HG03354 (cell line): Measurements from ENCODE around the gene SAMD13.

Source experiments
- ATAC-seq: cut with Tn5 transposase; IDR thresholded peaks from one replicate; pipeline ENCODE4 v1.9.1; 2021; ENCODE audit warnings: mild to moderate bottlenecking; ENCODE audit not compliant: unreplicated experiment, poor library complexity, severe bottlenecking

SAMD13 gene

DNA sequence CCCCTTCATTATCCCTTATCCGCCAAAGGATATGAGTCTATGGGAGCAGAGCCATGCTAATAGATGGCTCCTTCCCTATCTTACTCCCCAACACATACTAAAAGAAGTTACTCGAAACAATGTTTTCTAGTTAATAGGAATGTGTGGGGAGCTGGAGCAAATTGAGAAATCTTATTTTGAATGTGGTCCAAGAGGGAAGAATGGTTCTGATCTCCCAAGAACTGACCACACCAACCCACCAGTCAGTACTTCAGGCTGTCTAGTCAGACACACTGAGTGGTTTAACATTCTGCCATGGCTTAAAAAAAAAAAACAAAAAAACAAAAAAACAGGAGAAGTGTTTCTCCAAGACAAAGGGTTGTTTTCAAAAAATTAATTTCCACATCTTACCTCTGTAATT is 65.3 kb downstream of the SAMD13 start:
- ATAC-seq, result no peak

DNA sequence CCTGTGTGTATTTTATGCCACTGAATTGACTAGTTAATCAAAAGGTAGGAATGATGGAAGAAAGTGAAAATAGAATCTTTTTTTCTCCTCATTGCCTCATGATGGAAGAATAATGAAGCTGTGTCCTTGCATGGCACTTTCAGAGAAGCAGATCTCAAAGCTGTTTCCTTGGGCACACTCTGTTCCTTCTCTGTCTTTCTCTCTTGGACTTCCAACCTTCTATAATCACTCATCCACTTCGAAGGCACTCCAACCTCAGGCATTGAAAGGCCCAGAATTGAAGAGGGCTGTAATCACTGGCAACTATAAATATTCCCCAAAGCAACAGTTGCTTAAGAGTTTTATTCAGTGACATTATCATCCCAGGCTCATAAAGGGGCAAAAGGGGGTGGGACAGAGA is 65.7 kb downstream of the SAMD13 start:
- ATAC-seq, result no peak

DNA sequence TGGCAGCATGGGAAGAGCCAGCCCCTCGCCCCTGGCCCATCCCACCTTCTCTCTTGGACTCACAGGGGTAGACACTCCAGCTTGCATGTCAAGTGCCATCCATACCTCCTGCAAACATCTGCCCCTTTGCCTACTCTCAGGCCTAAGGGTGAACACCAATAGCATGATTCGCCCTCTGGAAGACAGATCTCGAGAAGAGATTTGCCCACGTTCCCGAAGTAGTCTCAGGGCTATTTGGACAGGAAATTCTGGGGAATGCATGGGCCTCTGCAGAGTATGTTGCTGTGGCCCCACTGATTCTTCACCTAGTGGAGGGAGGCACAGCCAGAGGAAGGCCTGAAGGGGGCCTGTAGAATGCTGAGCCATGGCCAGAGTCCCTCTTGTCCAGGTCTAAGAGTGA is 66.9 kb downstream of the SAMD13 start:
- no peak for ATAC-seq

DNA sequence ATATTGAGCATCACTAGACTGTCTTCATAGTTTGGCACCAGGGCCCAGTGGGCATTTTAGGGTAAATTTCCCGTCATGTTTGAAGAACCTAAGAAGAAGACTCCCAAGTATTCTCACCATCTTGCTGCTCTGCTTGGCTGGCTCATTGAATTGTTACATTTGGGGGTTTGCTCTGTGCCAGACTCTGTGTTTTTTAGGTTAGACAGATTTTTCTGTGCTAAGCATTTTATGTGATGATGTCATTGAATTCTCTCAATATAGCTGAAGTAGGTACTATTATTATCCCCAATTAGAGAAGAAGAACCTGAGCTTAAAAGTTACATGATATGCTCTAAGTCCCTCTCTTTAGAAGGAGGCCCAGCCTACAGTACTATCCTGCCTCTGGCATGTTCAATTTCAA is 68.8 kb downstream of the SAMD13 start:
- ATAC-seq, result no peak

DNA sequence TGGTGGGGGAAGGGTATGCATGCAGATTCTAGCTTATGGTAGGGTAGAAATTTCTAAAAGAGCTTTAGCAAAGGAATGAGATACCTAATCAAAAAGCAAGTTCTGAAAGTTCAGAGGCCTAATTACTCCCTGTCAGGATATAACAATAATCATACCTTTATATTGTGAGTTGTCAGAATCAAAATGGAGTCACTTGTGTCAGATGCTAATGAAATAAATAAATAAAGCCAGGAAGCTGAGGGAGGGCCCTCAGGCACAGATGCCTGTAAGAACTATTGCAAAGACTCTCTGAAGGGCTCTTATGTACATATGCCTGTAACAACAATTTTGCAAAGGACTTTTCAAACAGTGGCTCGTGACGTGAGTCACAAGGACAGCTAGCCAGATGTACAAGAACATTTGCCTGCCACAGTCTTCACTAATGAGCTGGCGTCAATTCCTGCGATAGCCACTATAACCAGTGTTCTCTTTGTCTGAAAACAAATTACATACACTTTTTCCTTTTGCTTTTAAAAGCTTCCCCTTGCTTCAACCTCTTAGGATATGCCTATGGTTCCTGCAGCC is 69.4 kb downstream of the SAMD13 start:
- ATAC-seq, result no peak

DNA sequence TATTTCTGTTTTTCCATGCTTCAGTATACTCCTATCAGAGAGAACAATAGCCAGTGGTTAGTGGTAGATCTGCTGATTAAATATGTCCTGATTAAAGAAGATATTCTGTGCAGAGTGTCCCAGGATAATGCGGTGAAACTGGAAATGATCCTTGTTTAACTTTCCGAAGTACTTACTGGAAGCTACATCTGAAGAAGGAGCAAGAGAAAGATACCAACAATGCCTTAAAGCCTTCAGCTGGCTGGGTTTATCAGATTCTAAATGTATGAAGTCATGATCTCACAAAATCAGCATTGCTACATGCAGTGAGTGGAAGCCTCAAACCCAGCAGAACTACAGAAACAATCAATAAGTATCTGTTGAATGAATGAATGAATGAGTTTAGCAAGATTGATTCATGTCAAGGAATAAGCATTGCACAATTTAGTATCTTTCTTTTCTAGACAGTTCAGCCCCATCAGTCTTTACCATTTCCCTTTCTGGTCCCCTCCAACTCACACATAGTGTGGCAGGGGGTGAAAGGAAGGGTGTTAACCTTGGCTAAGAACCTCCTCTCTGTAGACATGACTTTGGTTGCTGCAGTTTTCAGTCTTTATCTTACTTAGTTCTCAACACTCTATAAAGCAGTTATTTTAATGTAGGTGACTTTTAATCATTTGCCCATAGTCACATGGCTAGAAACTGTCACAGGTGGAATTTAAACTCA is 72.1 kb downstream of the SAMD13 start:
- ATAC-seq, result no peak

DNA sequence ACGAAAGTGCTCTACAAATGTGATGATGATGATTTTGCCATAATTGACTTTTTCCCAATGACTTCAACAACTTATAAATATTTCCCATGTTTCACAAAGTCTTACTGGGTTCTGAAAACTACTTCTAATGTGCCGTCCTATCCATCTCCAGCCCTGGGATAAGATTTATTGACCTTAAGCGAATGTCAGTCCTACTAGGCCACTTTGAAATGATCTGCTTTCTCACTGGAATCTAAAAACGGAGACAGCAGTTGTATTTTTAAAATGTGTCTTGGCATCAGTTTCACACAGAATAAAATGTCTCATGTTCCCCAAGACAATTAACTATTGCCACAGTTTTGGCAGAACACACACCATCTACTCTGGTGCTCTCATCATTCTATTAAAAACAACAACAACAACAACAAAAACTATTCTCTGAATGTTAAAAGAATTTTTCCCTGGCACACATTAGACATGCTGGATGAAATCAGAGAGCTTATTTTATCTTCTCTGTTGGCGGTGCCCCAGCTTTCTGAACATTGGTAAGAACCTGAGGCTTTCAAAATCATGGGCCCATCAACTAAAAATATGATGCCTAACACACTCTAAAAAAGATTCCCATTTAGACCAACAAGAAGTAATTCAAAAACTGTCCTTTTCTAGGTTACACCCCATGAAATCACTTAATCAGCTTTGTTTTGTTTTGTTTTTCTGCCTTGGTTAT is 73.6 kb downstream of the SAMD13 start:
- no peak for ATAC-seq

DNA sequence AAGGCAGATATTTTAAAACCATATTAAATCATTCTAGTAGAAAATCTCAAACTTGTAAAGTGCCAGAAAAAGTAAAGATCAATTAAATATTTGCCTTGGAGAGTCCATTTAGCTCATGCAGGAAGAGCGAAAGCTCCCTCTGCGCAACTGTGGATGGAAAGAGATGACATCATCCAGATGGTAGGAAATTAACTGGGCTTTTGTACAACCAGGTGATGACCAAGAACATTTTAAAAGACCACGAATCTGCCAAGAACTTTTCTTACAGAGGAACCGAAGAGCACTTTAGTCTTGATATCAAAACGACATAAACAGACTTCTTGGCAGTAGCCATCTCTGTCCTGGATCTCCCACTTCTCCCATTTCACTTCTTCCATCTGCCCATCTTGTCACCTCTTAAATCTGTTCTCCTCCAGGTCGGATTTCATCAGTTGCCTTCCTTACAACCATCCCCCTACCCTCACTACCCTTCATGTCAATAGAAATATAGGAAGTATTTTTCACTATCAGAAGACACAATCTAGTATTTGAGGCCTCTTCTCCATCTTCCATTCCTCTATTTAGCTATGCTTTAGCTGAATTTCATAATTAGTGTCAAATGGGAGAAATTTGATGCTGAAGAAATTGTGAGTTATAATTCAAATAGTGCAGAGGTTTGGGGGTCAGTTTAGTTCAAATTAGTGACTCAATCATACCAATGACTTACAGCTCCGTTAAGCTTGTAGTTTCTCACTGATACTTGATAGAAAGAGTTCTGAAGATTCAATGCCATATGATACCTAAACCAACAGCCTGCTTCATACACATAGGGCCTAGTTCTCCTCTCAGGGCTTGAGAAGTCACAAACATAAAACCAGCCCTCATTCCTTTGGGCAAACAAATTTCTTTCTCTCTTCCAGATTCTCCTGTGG is 74.7 kb downstream of the SAMD13 start:
- no peak for ATAC-seq

DNA sequence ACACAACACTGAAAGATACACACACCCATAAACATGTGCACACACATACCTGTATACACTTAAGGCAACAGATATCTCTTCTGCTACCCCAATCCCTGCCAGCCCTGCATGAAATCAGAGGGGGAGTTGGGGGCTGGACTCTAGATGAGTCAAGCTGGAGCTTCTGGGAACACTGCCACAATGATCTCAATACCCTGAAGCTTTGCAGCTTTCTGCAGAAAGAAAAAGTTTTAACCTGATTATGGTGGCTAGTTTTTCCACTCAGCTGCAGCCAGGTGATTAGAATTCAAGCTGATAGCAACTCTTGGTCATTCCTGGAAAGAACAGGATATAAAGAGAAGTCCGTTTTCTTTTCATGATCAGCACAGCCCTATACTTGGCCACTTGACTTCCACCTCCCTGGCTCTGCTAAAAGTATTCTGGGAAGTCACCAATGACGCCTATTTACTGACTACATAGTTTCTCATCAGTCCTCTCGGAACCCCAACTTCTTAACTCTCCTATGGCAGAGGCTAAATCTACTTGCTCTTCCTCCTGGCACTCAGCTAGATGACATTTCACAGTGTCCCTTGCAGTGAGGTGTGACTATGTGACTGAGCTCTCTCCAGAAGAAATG is 76.1 kb downstream of the SAMD13 start:
- no peak for ATAC-seq

DNA sequence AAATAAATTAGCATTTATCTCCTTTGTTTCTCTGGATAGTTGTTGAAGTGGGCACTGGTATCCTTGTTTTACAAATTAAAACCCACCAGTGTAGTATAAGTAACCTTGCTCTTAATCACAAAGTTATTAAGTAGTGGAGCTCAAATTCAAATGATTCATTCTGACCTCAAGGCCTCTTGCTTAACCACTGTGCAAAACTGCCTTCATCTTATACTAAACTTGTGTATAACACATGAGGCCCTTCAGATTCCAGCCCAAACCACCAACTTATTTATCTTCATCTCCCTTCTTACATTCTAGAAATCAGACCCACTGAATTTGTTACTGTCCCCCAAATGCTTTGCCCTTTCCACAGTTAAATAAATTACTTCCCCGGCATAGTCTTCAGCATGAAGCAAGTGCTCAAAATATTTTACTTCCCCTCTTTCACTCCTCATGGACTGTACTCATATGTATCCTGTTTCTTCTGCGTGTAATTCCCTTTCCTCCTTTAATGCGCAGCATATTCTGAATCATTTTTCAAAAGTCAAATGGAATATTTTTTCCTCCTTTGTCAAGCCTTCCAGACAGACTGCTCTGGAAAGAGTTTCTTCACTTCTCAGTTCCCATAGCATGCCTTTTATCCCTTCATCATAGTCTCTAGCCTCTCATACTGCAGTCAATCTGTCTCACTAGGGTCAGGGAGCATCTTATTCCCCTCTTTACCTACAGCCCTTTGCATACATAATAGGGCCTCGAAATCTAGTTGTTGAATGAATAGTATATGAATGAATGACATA is 77.8 kb downstream of the SAMD13 start:
- no peak for ATAC-seq

DNA sequence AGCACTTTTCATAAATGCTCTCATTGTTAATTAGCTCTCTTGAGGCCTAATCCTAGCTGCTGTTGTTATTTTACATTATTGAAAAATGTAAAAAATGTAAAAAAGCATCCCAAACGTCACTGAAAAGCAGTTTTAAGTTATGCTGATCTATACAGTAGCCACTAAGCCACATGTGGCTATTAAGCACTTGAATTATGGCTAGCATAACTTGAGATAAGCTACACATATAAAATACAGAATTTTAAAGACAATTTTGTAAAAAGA is 78.3 kb downstream of the SAMD13 start:
- no peak for ATAC-seq

DNA sequence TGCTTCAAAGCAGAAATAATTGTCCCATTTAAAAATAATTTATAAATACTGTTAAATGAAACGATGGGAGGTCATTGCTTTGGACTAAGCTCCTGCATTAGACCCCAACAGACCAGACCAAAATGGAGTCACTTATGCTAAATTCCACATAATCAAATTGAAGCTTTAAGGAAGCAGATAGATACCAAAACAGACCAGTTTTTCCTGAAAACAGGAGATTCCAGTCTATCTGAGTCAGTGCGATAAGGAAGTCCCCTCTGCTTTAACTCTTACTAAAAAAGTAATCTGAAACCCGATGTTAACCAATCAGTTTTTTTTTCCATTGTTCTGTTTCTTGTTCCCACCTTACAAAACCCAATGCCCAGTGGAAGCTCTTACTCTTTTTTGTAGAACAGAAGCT is 80.6 kb downstream of the SAMD13 start:
- ATAC-seq, result no peak

DNA sequence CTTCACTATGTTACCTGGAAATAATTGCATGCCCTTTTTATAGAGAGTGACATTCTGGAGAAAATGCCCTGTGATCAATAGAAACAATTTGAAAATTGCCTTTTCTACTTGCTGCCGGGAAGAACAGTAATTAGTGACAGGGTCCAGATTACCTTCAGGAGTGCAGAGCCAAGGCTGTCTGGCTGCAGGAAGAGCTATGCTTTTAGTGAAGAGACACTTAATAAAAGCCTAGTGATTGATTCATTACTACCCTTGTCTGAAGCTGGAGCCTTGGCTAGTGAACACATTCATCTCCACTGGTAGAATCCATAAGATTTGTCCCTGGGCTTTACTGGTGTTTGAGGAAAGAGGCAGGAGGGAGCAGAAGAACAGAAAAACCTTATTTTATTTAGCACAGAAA is 83.8 kb downstream of the SAMD13 start:
- ATAC-seq, result no peak

DNA sequence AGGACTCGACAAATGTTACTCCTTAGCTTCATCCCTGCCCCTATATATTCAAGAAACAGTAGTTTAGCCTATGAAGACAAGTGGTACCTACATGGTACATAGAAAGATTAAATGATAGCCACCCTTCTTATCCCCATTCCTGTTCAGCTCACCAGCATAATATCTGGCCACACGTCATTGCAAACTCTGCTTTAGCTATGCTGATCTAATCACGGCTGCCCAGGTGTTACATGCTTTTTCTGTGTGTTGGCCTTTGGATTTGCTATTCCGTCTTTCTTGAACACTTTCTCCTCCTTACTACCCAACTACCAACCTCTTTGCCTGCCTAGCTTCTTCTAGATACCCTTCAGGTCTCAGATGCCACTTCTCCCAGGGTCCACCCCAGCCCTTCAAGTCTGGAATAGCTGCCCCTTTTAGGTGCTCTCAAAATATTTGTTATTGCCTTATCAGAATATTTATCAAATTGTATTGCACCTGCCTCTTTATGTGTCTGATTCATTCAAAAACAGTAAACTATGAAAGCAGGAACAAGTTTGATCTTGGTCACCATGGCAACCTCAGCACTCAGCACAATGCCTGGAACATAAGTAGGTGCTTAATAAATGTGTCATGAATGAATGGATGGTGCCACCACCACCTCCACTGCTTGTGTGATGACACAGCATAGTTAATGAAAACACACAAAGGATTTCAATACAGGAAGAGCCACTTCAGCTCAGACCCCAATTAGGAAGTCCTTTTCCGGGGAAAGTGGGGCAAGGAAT is 85.4 kb downstream of the SAMD13 start:
- ATAC-seq, result no peak

DNA sequence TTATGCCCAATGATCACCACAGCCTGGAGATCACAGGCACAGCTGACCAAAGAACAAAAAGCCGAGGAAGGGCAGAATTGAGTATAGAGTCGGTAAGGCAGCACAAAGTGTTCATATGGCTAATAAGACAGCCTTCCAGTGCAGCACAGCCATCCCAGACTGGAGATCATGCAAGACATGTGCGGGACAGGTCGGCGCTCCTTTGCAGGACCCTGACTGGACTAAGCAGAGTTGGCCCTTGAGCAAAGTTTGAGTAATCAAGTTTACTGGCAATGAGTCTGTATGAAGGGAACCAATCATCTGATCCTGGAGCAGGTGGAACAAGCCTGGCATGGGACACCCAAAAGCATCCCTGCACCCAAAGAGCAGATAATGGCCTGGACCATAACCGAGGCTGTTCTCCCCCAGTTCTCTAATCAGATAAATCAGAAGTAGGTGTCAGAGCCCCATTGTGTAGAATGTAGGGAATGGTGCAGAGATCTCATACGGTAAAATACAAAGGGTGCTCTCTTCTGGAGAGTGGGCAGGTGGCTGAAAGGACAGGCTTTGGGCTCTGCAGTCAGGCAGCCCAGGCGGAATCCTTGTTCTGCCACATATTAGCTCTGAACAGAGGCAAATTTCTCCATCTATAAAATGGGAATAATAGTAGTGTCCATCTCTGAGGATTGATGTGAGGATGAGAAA is 86.1 kb downstream of the SAMD13 start:
- no peak for ATAC-seq

DNA sequence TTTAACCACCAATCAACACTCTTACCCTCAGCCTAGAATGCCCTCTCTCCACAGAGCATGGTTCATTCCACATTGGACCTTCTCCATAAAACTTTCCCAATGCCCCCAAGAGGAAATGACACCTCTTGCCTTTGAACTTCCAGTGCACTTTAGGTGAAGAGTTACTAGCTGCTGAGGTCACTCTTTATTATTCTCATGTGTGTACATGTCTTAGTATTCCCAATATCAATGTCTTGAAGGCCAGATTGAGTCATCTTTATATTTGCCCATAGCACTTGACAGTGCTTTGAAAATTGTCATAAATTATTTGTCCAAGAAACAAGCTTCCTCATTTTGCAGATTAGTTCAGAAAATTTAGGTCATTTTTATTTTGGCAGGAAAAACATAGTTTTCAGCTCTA is 88.7 kb downstream of the SAMD13 start:
- no peak for ATAC-seq

DNA sequence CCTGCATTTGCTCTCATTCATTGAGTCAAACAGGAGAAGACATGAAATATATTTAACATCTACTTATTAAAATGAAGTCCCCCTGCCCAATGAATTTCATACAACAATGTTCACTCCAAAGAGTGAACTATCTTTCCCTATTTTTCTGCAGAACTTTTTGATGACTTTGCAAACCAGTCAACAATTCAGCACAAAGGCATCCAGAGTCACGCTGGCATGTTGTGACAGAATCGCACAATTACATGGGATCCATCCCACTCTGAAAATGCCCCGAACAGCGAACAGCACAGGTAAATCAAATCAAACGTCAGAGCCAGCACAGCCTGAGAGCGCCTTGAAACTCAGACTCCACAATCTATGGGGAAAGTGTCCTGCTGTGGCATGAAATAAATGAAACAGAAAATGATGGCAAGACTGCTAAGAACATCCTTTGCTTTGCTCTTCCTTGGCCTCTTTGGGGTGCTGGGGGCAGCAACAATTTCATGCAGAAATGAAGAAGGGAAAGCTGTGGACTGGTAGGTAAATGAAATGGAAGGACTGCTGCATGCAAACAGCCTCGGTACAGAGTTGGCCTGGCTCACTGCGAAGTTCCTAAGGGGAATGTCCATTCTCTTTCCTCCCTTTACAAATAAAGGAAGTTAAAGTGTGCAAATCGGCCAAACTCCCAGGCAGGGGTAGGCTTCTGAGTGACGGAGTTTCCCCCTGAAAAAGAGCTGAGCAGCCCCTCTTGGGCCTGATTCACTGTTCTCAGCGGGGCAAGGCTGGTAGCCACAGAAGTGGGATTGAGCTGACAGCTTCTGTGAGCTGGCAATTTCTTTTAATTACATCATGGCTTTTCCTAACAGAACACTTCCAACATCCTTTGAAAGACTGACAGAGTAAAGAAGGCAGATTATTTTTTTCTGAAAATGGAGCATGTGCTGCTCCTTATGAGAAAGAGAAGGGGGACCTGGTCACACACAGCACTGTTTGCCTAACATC is 97.0 kb downstream of the SAMD13 start, which contains the start of gene DNASE2B:
TSS of gene DNASE2B (plus strand) at position 310 of the 981 bp plus-strand sequence. CDS start at position 391, 81 bp downstream.
- no peak for ATAC-seq
